Adrenal gland (tissue), 12 donors: ENCODE measurements around the gene EFNA2. TPM values are rescaled to one million over a fixed set of nuclear protein-coding genes. Genes with fewer than 3 reads are reported as not detected.

ENCODE experiments used
- DNase-seq, 7 donors: peaks; one replicate each; pipeline ENCODE4 v3.0.0-alpha.2; 2019 to 2020
- H3K27ac ChIP-seq, 5 donors: fragments of 200-600 bp; sonication (generic) in 4 of 5; 1 replicate in 3 of 5; 2 replicates in 2 of 5; pipeline versions ENCODE4 v1.5.1 to v1.8.0; 2016 to 2020; ENCODE audit warnings: mild to moderate bottlenecking in 1 of 5
- H3K27me3 ChIP-seq: fragments of 200-600 bp; 2 replicates; pipeline ENCODE4 v1.8.0; 2021
- H3K36me3 ChIP-seq, 2 donors: fragments of 200-600 bp; replicated peaks in 1 of 2; 1 replicate in 1 of 2; 2 replicates in 1 of 2; pipeline versions ENCODE4 v1.5.1 to v1.8.0; 2018 to 2022
- H3K4me1 ChIP-seq, 2 donors: fragments of 200-600 bp; replicated peaks in 1 of 2; 1 replicate in 1 of 2; 2 replicates in 1 of 2; pipeline versions ENCODE4 v1.5.1 to v1.8.0; 2018 to 2021
- H3K4me3 ChIP-seq, 4 donors: fragments of 200-600 bp; sonication (generic) in 3 of 4; one replicate each; pipeline ENCODE4 v1.5.1; 2016 to 2018
- H3K9me3 ChIP-seq, 3 donors: fragments of 200-600 bp; sonication (generic) in 1 of 3; replicated peaks in 1 of 3; 1 replicate in 2 of 3; 2 replicates in 1 of 3; pipeline versions ENCODE4 v1.5.1 to v1.8.0; 2016 to 2021
- CTCF ChIP-seq, 6 experiments: fragments of 450-650 bp in 4 of 6; fragments of 200-600 bp in 2 of 6; sonication (generic) in 1 of 6; IDR thresholded peaks; 1 replicate in 5 of 6; 2 replicates in 1 of 6; pipeline versions ENCODE4 v1.5.1 to v1.8.0; 2016 to 2021; ENCODE audit warnings: antibody characterized with exemption in 6 of 6, mild to moderate bottlenecking in 2 of 6, moderate library complexity in 1 of 6
- POLR2A ChIP-seq, 2 donors: fragments of 450-650 bp; IDR thresholded peaks; one replicate each; pipeline ENCODE4 v1.6.1; 2017; ENCODE audit warnings: antibody characterized with exemption in 2 of 2, mild to moderate bottlenecking in 2 of 2, moderate library complexity in 1 of 2
- WGBS, 4 donors: extraction: QIAGEN DNeasy Blood & Tissue Kit in 2 of 4; methylation state at CpG; one replicate each; pipeline versions ENCODE4 v1.1.5 to v1.1.7; 2013 to 2017; 5-methylcytosine and 5-hydroxymethylcytosine counted together
- intact Hi-C, 2 donors: fragments of 100-400 bp; cut with DNase I; formaldehyde crosslinking; loops; one replicate each; pipeline versions ENCODE4 v1.14.1 to v1.15.0; 2022 to 2023
- polyA plus RNA-seq, 3 donors: library from polyadenylated mRNA; stranded (reverse); fragments of 200-250 nt in 2 of 3; fragments of 350-450 nt in 1 of 3; fragmentation: Illumina TruSeq in 1 of 3; extraction: RNeasy Lipid Tissue Mini Kit (QIAGEN cat#74804) in 1 of 3; gene quantifications; one replicate each; pipeline ENCODE4 v1.2.3, GENCODE V29; 2013 to 2014
- total RNA-seq, 9 donors: library from RNA; depleted of rRNA in 4 of 9; stranded (reverse); fragments of >200 nt in 4 of 9; fragments of 120-200 nt in 1 of 9; fragmentation: NEBNext Ultra II Directional in 1 of 9; extraction: Animal tissue kit (Norgen Biotek cat#: 25700) in 1 of 9; gene quantifications; one replicate each; pipeline versions ENCODE4 v1.1.0 to v1.2.4, GENCODE V29; 2013 to 2023
- donor health status: healthy with polysubstance abuse.
- donor health status: Bipolar disorder and iron deficiency.
- donor health status: DM: yes; HTN: yes; CAD: no.
- donor health status: DM: no; HTN: no; CAD: no.
- donor health status: DM: no; HTN: no; CAD: no.
- donor health status: DM: yes; HTN: yes; CAD: no.

The EFNA2 gene
- total and polyA plus RNA-seq, 12 donors = 0.11 TPM; not detected in 11

DNA sequence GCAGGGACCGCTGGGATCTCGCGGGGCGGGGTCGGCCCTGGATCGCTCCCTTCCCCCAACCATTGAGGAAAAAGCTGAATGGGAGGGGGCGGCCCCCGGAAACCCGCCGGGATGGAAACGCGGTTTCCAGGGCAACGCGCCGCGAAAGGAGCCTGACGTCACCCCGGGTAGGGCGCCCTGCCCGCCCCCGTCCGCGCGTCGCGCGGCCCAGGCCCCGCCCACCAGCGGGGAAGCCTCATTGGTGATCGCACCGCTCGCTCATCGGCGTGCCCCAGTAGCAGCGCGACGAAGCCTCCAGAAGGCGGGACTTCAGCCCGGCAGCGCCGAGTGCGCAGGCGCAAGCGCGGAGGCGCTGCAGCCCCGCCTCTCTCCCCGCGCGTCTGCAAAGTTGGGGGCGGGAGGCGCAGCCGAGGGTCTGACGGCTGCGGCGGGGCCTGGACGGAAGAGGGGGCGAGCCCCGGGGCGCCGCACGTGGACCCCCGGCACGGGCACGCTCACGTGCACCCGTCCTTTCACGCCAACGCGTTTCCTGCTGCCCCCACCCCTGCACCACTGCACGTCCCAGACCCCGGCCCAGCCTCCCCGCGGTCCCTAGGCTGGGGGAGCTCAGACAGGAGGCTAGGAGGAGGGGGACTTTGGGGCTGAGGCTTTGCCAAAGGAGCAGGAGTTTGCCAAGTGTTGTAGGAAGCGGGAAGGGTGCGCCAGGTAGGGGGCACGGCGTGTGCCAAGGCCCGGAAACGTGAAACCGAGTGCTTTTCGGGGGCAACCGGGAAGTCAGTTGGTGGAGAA lies 24.7 kb upstream of the EFNA2 start:
- peak overlapping the region; percentile 80 to 93 (median 88) for H3K27ac ChIP-seq
- peak; percentile 96 to 99 (median 97) for DNase-seq
- TF ChIP-seq CTCF (IDR thresholded peaks at IDR 0.05) (no peak), POLR2A (IDR thresholded peaks at IDR 0.05) (peak; percentile 30 to 47)
- H3K36me3 ChIP-seq = peaks cover 0 to 24% of the 10 kb centered on the region in 2 donors
- intact Hi-C loops = no loop called here
- no peaks in the 10 kb centered on the region for H3K9me3 ChIP-seq
- 0 to 3% (median 1%) methylated on average over 9 to 82 of the region's 83 CpGs for WGBS, 4 donors
- peak overlapping the region in 3 of 4 donors; percentile 40 to 58 (median 54) for H3K4me3 ChIP-seq
- H3K4me1 ChIP-seq = peaks cover 55 to 61% of the 10 kb centered on the region in 2 donors
- H3K27me3 ChIP-seq = no peaks in the 10 kb centered on the region

GRCh38 chr19:1261538-1261797 lies 24.2 kb upstream of the EFNA2 start:
- Histone ChIP-seq H3K27ac (peak overlapping the region; percentile 77 to 93 (median 88)), H3K4me3 (peak overlapping the region in 2 of 4 donors; percentile 54 to 58), H3K27me3 (no peaks in the 10 kb centered on the region), H3K36me3 (peaks cover 0 to 19% of the 10 kb centered on the region in 2 donors), H3K4me1 (peaks cover 60 to 65% of the 10 kb centered on the region in 2 donors), H3K9me3 (no peaks in the 10 kb centered on the region)
- intact Hi-C loops = no loop called here
- WGBS, 4 donors = 21 to 30% (median 25%) methylated on average over 14 of the region's 14 CpGs
- DNase-seq = peak in 1 of 7 donors; percentile 48
- TF ChIP-seq POLR2A (IDR thresholded peaks at IDR 0.05) (no peak), CTCF (IDR thresholded peaks at IDR 0.05) (peak in 5 of 6 experiments; percentile 14 to 48 (median 24))

DNA sequence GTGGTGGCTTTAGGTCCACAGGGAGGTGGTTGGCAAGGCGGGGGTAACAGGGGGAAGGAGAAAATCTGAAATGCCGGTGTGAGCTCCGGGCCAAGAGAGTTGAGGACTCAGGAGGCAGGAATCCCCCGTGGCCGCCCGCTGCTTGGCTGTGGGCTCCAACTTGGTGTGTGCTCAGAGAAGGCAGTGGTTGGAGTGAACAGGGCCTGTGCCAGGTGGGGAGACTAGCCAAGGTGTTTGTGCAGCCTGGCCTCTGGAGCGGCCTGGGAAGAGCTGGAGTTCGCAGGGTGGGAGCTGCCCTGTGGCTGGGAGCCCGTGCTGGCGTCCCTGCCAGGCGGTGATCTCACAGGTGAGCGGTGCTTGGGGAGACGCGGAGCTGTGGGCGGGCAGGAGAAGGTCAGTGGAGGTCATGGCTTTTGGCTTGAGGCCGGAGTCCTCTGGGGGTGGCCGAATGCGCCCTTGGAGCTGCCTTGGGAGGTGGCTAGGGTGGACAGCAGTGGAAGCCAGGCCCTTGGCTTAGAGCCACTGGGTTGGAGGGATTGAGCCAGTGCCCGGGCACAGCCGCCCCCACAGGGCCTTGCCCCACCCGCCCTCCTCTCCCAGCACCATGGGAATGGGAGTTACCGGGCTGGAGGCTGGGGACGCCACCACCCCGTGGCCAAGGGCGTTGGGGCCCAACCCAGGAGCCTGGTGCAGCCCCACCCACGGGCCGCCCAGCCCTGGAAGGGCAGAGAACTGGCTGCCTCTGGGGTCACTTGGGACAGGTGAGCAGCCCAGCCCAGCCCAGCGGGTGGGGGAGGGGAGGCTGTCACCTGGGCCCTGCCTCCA lies 23.7 kb upstream of the EFNA2 start:
- WGBS, 4 donors = 21 to 30% (median 24%) methylated on average over 17 to 28 of the region's 28 CpGs
- H3K4me1 ChIP-seq = peaks cover 64 to 70% of the 10 kb centered on the region in 2 donors

More for the DNA sequence above, 23.7 kb upstream of the EFNA2 start:
- TF ChIP-seq CTCF (IDR thresholded peaks at IDR 0.05) (no peak), POLR2A (IDR thresholded peaks at IDR 0.05) (peak in 1 of 2 donors; percentile 68)
- Histone ChIP-seq H3K36me3 (peaks cover 0 to 14% of the 10 kb centered on the region in 2 donors), H3K27me3 (no peaks in the 10 kb centered on the region), H3K27ac (peak overlapping the region; percentile 77 to 93 (median 88)), H3K4me3 (peak overlapping the region in 1 of 4 donors; percentile 58), H3K9me3 (no peaks in the 10 kb centered on the region)
- peak; percentile 77 to 84 (median 81) for DNase-seq
- intact Hi-C loops = no loop called here
